D721Med (cell line): Measurements from ENCODE around the gene TMEM131L.
A peak's percentile ranks its signal among the peaks of the same experiment; 100 is the strongest.

Experiments used
- DNase-seq: peaks from one replicate; pipeline ENCODE4 v3.0.0; 2011; ENCODE audit warnings: low spot score; ENCODE audit not compliant: insufficient read length
- FAIRE-seq: peaks from 2 replicates; lab custom pipeline; 2011; peaks lifted over from hg19 to GRCh38; lab: Jason Lieb, UNC
- CTCF ChIP-seq: IDR thresholded peaks from 2 replicates; pipeline ENCODE4 v1.5.1; 2012; ENCODE audit warnings: mild to moderate bottlenecking, control low read depth; ENCODE audit not compliant: insufficient read depth; ENCODE audit errors: missing control alignments

TMEM131L gene

DNA sequence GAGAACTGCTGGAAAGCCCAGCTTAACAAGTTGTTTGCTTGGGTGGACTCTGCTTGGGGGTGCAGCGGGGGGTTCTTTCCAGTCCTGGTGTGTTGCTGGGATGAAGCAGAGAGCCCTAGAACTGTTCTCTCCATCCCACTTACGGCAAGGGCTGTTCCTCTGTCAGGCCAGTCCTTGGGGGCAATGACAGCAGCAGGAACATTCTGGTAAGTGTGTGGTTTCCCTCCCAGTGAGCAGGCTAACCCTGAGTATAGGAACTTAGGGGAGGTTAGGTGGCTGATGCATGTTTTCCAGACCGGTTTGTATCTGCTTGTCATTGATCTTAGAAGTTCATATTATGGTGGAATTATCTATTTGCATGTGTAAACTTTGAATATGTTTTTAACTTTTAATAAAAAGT lies 171.0 kb downstream of the TMEM131L start:
- FAIRE-seq (no peak), DNase-seq (no peak)
- TF ChIP-seq CTCF: no peak

DNA sequence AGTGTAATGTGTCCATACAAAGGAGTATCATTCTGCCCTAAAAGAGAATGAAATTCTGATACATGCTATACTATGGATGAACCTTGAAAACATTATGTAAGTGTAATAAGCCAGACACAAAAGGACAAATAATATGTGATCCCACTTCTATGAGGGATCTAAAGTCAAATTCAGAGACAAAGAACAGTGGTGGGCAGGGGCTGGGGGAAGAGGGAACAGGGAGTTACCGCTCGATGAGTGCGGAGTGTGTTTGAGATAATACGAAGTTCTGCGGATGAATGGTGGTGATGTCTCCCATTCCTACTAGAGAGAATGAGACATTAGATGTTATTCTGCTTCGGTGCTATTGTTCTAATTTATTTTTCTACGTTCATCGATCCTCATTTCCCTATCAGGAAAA lies 171.9 kb downstream of the TMEM131L start:
- no peak for DNase-seq
- FAIRE-seq: no peak
- TF ChIP-seq CTCF: no peak

DNA sequence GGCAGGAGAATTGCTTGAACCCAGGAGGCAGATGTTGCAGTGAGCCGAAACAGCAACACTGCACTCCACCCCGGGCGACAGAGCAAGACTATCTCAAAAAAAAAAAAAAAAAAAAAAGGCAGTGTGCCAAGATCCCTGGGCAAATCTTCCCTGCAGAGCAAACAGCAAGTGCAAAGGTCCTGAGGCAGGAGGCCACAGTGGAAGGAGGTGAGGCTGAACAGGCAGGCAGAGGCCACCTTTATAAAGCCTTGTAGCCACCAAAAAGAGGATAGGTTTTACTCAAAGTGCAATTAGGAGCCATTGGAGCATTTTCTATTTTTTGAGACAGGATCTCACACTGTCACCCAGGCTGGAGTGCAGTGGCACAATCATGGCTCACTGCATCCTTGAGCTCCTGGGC lies 172.8 kb downstream of the TMEM131L start:
- DNase-seq (no peak), FAIRE-seq (no peak)
- TF ChIP-seq CTCF: no peak

- no peak for TF ChIP-seq CTCF
- FAIRE-seq (no peak), DNase-seq (no peak)
Measured at GRCh38 chr4:153639833-153640802, 174.0 kb downstream of the TMEM131L start.

DNA sequence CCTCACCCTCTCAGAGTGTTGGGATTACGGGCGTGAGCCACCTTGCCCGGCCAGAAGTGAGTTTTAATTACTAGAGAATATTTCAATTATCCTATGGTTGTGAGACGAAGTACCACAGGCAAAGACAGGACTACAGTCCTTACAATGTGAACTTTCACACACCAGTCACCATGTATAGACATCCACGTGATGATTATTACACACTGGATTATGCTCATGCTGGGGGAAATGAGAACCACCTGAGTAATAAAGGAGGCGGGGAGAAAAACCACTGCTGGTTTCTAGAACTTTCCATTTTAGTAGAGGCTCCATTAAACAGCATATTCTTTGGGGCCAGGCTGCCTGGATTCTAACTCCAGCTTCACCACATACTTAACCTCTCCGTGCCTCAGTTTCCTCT lies 175.4 kb downstream of the TMEM131L start:
- FAIRE-seq (no peak), DNase-seq (no peak)
- no peak for TF ChIP-seq CTCF

DNA sequence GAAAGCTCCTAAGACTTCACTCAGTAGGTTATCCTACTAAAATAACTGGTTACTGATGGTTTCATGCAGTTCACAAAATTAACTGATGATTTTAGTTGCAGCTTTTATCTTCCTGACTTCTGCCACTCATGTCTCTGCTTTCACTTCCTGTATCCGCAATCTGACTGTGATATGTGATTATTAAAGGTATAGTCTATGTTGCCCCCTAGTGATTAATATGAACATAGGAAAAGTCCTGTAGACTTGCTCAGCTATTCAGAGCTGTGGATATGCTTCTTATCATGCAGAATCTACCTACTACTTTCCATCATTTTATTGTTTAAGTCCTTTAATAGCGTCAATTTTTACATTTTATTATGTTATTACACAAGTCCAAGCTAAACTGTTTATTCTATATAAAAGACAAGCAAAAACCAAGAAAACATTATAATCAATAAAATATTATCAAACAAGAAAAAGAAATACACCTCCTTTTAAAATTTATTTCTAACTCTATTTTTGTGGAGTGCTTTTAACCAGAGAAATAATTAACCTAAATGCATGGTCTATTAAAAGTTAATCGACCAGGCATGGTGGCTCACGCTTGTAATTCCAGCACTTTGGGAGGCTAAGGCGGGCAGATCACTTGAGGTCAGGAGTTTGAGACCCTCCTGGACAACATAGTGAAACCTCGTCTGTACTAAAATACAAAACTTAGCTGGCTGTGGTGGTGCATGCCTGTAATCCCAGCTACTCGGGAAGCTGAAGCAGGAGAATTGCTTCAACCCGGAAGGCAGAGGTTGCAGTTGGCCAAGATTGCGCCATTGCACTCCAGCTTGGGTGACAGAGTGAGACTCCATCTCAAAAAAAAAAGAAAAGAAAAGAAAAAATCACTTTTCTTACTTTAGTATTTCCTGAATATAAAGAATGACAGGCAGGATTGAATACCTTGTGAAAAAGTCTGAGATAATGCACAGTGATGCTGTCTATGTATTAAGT lies 177.5 kb downstream of the TMEM131L start:
- peak; percentile 62 for TF ChIP-seq CTCF
- DNase-seq (peak; percentile 22), FAIRE-seq (peak; percentile 94)
